ENCODE measurements around the gene GREM2. TPM values are rescaled to one million over a fixed set of nuclear protein-coding genes. Genes with fewer than 3 reads are reported as not detected.
A peak's percentile ranks its signal among the peaks of the same experiment; 100 is the strongest.

Gene GREM2
- total RNA-seq, 1 experiment from 2014 or later: not detected

DNA sequence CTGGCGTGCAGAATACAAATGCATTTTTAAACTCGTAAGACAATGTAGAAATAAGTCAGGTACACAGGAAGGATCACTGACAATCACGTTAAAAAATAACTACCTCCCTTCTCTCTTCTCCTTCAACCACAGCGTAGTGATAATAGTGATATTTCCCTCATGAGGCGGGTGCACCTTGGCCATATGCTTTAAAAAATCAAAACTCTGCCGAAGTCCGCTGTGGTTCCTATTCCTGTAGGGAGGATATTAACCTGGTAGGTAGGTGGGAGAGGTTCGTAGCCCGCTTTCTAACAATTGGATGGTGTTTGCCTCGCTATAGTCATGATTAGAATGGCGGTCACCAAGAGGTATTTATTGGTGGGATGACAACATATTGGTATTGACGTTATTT lies 732 bp downstream of the GREM2 start:
- Histone ChIP-seq H3K36me3 (ENCODE audit: control insufficient read depth, insufficient read depth, low read length) (no peaks in the 10 kb centered on the region; the same call in 1 of the 2 replicates), H3K27ac (ENCODE audit: low read length) (no peak overlapping the region), H3K4me3 (ENCODE audit: low read depth in 2 of 2, low read length in 2 of 2) (peak overlapping the region; percentile 52 to 72), H3K9me3 (ENCODE audit: control insufficient read depth, insufficient read depth, low read depth, low read length) (no peaks in the 10 kb centered on the region), H3K27me3 (ENCODE audit: control insufficient read depth, insufficient read depth, low read length) (peaks cover 15% of the 10 kb centered on the region), H3K4me1 (ENCODE audit: control insufficient read depth, insufficient read depth, low read length) (peaks cover 3% of the 10 kb centered on the region; the same call in 1 of the 2 replicates)
- ChIA-PET CTCF (no interaction called here), POLR2A (no interaction called here)
- DNase-seq (ENCODE audit: low read depth, low spot score) (no peak), ATAC-seq (no peak)
- intact Hi-C loops (cut with micrococcal nuclease; ENCODE audit: unreplicated experiment) (no loop called here), in situ Hi-C loops (cut with HindIII; ENCODE audit: low pct_unique_long_range_greater_than_20kb, low sequenced_read_pairs) (no loop called here)
- BruUV-seq (replicated peaks): no TSS peak
- TF ChIP-seq, protein P1, sequence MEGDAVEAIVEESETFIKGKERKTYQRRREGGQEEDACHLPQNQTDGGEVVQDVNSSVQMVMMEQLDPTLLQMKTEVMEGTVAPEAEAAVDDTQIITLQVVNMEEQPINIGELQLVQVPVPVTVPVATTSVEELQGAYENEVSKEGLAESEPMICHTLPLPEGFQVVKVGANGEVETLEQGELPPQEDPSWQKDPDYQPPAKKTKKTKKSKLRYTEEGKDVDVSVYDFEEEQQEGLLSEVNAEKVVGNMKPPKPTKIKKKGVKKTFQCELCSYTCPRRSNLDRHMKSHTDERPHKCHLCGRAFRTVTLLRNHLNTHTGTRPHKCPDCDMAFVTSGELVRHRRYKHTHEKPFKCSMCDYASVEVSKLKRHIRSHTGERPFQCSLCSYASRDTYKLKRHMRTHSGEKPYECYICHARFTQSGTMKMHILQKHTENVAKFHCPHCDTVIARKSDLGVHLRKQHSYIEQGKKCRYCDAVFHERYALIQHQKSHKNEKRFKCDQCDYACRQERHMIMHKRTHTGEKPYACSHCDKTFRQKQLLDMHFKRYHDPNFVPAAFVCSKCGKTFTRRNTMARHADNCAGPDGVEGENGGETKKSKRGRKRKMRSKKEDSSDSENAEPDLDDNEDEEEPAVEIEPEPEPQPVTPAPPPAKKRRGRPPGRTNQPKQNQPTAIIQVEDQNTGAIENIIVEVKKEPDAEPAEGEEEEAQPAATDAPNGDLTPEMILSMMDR (IDR thresholded peaks at IDR 0.05): no peak
- TF ChIP-seq SIN3A (IDR thresholded peaks at IDR 0.05; ENCODE audit: borderline replicate concordance, insufficient read depth, low read depth, low read length): no peak
- TF ChIP-seq POLR2AphosphoS5 (IDR thresholded peaks at IDR 0.05; ENCODE audit: low read depth, low read length): no peak
- TF ChIP-seq TCF7L2 (IDR thresholded peaks at IDR 0.05; ENCODE audit: low read depth, low read length): no peak
- TF ChIP-seq, protein P2, sequence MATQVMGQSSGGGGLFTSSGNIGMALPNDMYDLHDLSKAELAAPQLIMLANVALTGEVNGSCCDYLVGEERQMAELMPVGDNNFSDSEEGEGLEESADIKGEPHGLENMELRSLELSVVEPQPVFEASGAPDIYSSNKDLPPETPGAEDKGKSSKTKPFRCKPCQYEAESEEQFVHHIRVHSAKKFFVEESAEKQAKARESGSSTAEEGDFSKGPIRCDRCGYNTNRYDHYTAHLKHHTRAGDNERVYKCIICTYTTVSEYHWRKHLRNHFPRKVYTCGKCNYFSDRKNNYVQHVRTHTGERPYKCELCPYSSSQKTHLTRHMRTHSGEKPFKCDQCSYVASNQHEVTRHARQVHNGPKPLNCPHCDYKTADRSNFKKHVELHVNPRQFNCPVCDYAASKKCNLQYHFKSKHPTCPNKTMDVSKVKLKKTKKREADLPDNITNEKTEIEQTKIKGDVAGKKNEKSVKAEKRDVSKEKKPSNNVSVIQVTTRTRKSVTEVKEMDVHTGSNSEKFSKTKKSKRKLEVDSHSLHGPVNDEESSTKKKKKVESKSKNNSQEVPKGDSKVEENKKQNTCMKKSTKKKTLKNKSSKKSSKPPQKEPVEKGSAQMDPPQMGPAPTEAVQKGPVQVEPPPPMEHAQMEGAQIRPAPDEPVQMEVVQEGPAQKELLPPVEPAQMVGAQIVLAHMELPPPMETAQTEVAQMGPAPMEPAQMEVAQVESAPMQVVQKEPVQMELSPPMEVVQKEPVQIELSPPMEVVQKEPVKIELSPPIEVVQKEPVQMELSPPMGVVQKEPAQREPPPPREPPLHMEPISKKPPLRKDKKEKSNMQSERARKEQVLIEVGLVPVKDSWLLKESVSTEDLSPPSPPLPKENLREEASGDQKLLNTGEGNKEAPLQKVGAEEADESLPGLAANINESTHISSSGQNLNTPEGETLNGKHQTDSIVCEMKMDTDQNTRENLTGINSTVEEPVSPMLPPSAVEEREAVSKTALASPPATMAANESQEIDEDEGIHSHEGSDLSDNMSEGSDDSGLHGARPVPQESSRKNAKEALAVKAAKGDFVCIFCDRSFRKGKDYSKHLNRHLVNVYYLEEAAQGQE (IDR thresholded peaks at IDR 0.05; ENCODE audit: insufficient read depth in 1 of 2, low read depth in 2 of 2, low read length in 1 of 2): no peak

DNA sequence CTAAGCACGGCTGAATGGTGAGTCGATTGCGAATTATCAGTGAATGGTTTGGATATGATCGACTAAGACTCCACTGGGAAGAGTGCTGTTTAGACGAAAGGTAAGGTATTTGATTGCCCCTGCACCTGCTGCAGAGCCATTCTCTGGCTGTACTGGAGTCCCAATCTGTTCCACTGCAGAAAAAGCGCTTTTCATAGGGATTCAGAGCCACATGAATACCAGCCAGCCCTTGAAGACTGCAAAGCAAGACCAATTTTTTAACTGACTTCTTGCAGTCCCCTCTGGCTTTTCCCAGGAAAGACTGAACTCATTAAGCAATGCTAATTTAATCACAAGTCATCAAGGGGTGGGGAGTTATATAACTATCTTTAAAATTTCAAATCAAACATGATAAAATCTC lies 1.3 kb downstream of the GREM2 start:
- H3K27me3 ChIP-seq (ENCODE audit: control insufficient read depth, insufficient read depth, low read length): peaks cover 15% of the 10 kb centered on the region
- H3K36me3 ChIP-seq (ENCODE audit: control insufficient read depth, insufficient read depth, low read length): no peaks in the 10 kb centered on the region; the same call in 1 of the 2 replicates
- peaks cover 3% of the 10 kb centered on the region; the same call in 1 of the 2 replicates for H3K4me1 ChIP-seq (ENCODE audit: control insufficient read depth, insufficient read depth, low read length)
- H3K27ac ChIP-seq (ENCODE audit: low read length): no peak overlapping the region
- in situ Hi-C loops (cut with HindIII; ENCODE audit: low pct_unique_long_range_greater_than_20kb, low sequenced_read_pairs): no loop called here
- H3K9me3 ChIP-seq (ENCODE audit: control insufficient read depth, insufficient read depth, low read depth, low read length): no peaks in the 10 kb centered on the region
- TF ChIP-seq TCF7L2 (IDR thresholded peaks at IDR 0.05; ENCODE audit: low read depth, low read length) (no peak), POLR2AphosphoS5 (IDR thresholded peaks at IDR 0.05; ENCODE audit: low read depth, low read length) (no peak)
- TF ChIP-seq, protein P1 (IDR thresholded peaks at IDR 0.05): no peak
- H3K4me3 ChIP-seq (ENCODE audit: low read depth in 2 of 2, low read length in 2 of 2): no peak overlapping the region
- ChIA-PET POLR2A (no interaction called here), CTCF (no interaction called here)
- no peak for DNase-seq (ENCODE audit: low read depth, low spot score)
- intact Hi-C loops (cut with micrococcal nuclease; ENCODE audit: unreplicated experiment): no loop called here
- no peak for ATAC-seq
- no TSS peak for BruUV-seq (replicated peaks)
